Omental fat pad (tissue), 4 donors: ENCODE measurements around the gene AHI1. TPM values are rescaled to one million over a fixed set of nuclear protein-coding genes. Genes with fewer than 3 reads are reported as not detected.
"Not testable (repeated sequence)": the region's sequence is repeated elsewhere in the genome, so short reads cannot be mapped to it uniquely, and the experiment has no call there.

Source experiments
- ATAC-seq: fragments of 150-250 bp; one replicate; pipeline ENCODE4 v1.9.1; 2016; ENCODE audit warnings: mild to moderate bottlenecking, moderate library complexity; ENCODE audit not compliant: low FRiP score
- DNase-seq: peaks from one replicate; pipeline ENCODE4 v3.0.0-alpha.2; 2019; ENCODE audit warnings: low spot score
- CTCF ChIP-seq, 3 donors: fragments of 450-650 bp; IDR thresholded peaks; one replicate each; pipeline ENCODE4 v1.5.1; 2016 to 2017; ENCODE audit warnings: antibody characterized with exemption in 3 of 3, mild to moderate bottlenecking in 3 of 3, moderate library complexity in 2 of 3
- total RNA-seq, 4 donors: library from RNA; depleted of rRNA; stranded (reverse); fragments of >200 nt; gene quantifications; one replicate each; pipeline ENCODE4 v1.1.0, GENCODE V29; 2016

The AHI1 gene
- total RNA-seq, 4 donors from 2014 or later = 26.3 to 59.3 (median 35.7) TPM

- no peak for TF ChIP-seq CTCF (IDR thresholded peaks at IDR 0.05)
- no peak for ATAC-seq
These were observed 115.3 kb downstream of the AHI1 start for GRCh38 chr6:135382182-135382628.

GRCh38 chr6:135380793-135381192, 116.7 kb downstream of the AHI1 start:
- TF ChIP-seq CTCF (IDR thresholded peaks at IDR 0.05) = no peak
- no peak for DNase-seq
- no peak for ATAC-seq

More at GRCh38 chr6:135382182-135382628, 115.3 kb downstream of the AHI1 start:
- no peak for DNase-seq

GRCh38 chr6:135379647-135380046, 117.9 kb downstream of the AHI1 start:
- ATAC-seq = no peak
- DNase-seq = no peak
- TF ChIP-seq CTCF (IDR thresholded peaks at IDR 0.05) = no peak

GRCh38 chr6:135372758-135373157, 124.8 kb downstream of the AHI1 start:
- ATAC-seq = no peak
- no peak for TF ChIP-seq CTCF (IDR thresholded peaks at IDR 0.05)
- no peak for DNase-seq

GRCh38 chr6:135363622-135364021, 133.9 kb downstream of the AHI1 start:
- DNase-seq, ATAC-seq: not testable (repeated sequence)

- ATAC-seq = no peak
- TF ChIP-seq CTCF (IDR thresholded peaks at IDR 0.05) = no peak
These were observed 135.4 kb downstream of the AHI1 start for GRCh38 chr6:135362124-135362523.

GRCh38 chr6:135360222-135360621, 137.3 kb downstream of the AHI1 start:
- DNase-seq = no peak
- TF ChIP-seq CTCF (IDR thresholded peaks at IDR 0.05) = no peak
- no peak for ATAC-seq

More at GRCh38 chr6:135362124-135362523, 135.4 kb downstream of the AHI1 start:
- no peak for DNase-seq

GRCh38 chr6:135358985-135359384, 138.6 kb downstream of the AHI1 start:
- ATAC-seq (no peak), DNase-seq (no peak)
- TF ChIP-seq CTCF (IDR thresholded peaks at IDR 0.05) = no peak
